ENCODE results near the gene SRSF9. TPM values are rescaled to one million over a fixed set of nuclear protein-coding genes. Genes with fewer than 3 reads are reported as not detected.
"Not testable (repeated sequence)": the region's sequence is repeated elsewhere in the genome, so short reads cannot be mapped to it uniquely, and the experiment has no call there.

SRSF9 gene
- total RNA-seq, 1 donor from 2014 or later, result 151 TPM

GRCh38 chr12:120453060-120453750 lies 16.3 kb downstream of the SRSF9 start:
- H3K4me3 Mint-ChIP-seq (ENCODE audit: unreplicated experiment), result no peak overlapping the region

GRCh38 chr12:120452524-120452923 lies 17.0 kb downstream of the SRSF9 start:
- not testable (repeated sequence) for H3K4me1 Mint-ChIP-seq (ENCODE audit: unreplicated experiment); H3K9me3 Mint-ChIP-seq (ENCODE audit: unreplicated experiment); DNase-seq (ENCODE audit: extremely low spot score, unreplicated experiment); H3K4me3 Mint-ChIP-seq (ENCODE audit: unreplicated experiment); H3K27ac Mint-ChIP-seq (ENCODE audit: unreplicated experiment); H3K27me3 Mint-ChIP-seq (ENCODE audit: unreplicated experiment)
- peaks cover 15% of the 10 kb centered on the region for H3K36me3 Mint-ChIP-seq (ENCODE audit: unreplicated experiment)

More at GRCh38 chr12:120453060-120453750, 16.3 kb downstream of the SRSF9 start:
- H3K27me3 Mint-ChIP-seq (ENCODE audit: unreplicated experiment), result no peaks in the 10 kb centered on the region
- no peaks in the 10 kb centered on the region for H3K9me3 Mint-ChIP-seq (ENCODE audit: unreplicated experiment)
- peaks cover 15% of the 10 kb centered on the region for H3K36me3 Mint-ChIP-seq (ENCODE audit: unreplicated experiment)
- DNase-seq (ENCODE audit: extremely low spot score, unreplicated experiment), result no peak
- no peak overlapping the region for H3K27ac Mint-ChIP-seq (ENCODE audit: unreplicated experiment)
- TF ChIP-seq CTCF (IDR thresholded peaks at IDR 0.05), result no peak
- no peaks in the 10 kb centered on the region for H3K4me1 Mint-ChIP-seq (ENCODE audit: unreplicated experiment)

GRCh38 chr12:120447992-120448391 lies 21.6 kb downstream of the SRSF9 start:
- peak overlapping the region; percentile 95 for H3K27ac Mint-ChIP-seq (ENCODE audit: unreplicated experiment)
- peak overlapping the region; percentile 98 for H3K4me3 Mint-ChIP-seq (ENCODE audit: unreplicated experiment)

GRCh38 chr12:120446844-120447178 lies 22.7 kb downstream of the SRSF9 start:
- Mint-ChIP-seq H3K27ac (ENCODE audit: unreplicated experiment) (peak overlapping the region; percentile 95), H3K36me3 (ENCODE audit: unreplicated experiment) (peaks cover 11% of the 10 kb centered on the region), H3K4me1 (ENCODE audit: unreplicated experiment) (peaks cover 26% of the 10 kb centered on the region), H3K4me3 (ENCODE audit: unreplicated experiment) (peak overlapping the region; percentile 98)
- H3K9me3 Mint-ChIP-seq (ENCODE audit: unreplicated experiment); DNase-seq (ENCODE audit: extremely low spot score, unreplicated experiment); H3K27me3 Mint-ChIP-seq (ENCODE audit: unreplicated experiment): not testable (repeated sequence)

More at GRCh38 chr12:120447992-120448391, 21.6 kb downstream of the SRSF9 start:
- Mint-ChIP-seq H3K9me3 (ENCODE audit: unreplicated experiment) (no peaks in the 10 kb centered on the region), H3K4me1 (ENCODE audit: unreplicated experiment) (peaks cover 26% of the 10 kb centered on the region), H3K36me3 (ENCODE audit: unreplicated experiment) (peaks cover 9% of the 10 kb centered on the region), H3K27me3 (ENCODE audit: unreplicated experiment) (no peaks in the 10 kb centered on the region)
- no peak for DNase-seq (ENCODE audit: extremely low spot score, unreplicated experiment)
- no peak for TF ChIP-seq CTCF (IDR thresholded peaks at IDR 0.05)

GRCh38 chr12:120445911-120446843 lies 23.4 kb downstream of the SRSF9 start, which contains the start of the genes GATC and TRIAP1:
GATC (plus strand) TSS chr12:120446444; CDS start chr12:120446481, 37 bp downstream.
TRIAP1 (minus strand) TSS chr12:120446384; CDS start chr12:120446372, 12 bp downstream.
- TF ChIP-seq CTCF (IDR thresholded peaks at IDR 0.05), result no peak
- Mint-ChIP-seq H3K9me3 (ENCODE audit: unreplicated experiment) (no peaks in the 10 kb centered on the region), H3K27me3 (ENCODE audit: unreplicated experiment) (no peaks in the 10 kb centered on the region), H3K27ac (ENCODE audit: unreplicated experiment) (peak within 1 kb of the TSS; percentile 95), H3K4me3 (ENCODE audit: unreplicated experiment) (peak within 1 kb of the TSS; percentile 98), H3K36me3 (ENCODE audit: unreplicated experiment) (peaks cover 11% of the 10 kb centered on the region), H3K4me1 (ENCODE audit: unreplicated experiment) (peaks cover 26% of the 10 kb centered on the region)
- peak; percentile 93 for DNase-seq (ENCODE audit: extremely low spot score, unreplicated experiment)
